Pancreas (tissue), 10 donors: Measurements from ENCODE around the gene ULK4. TPM values are rescaled to one million over a fixed set of nuclear protein-coding genes. Genes with fewer than 3 reads are reported as not detected.
A peak's percentile ranks its signal among the peaks of the same experiment; 100 is the strongest.

Experiments
- ATAC-seq, 4 donors: fragments of 200-7000 bp; cut with Tn5 transposase; one replicate each; pipeline versions ENCODE4 v1.8.0 to v1.9.1; 2020; ENCODE audit warnings: mild to moderate bottlenecking in 4 of 4, moderate library complexity in 4 of 4
- DNase-seq, 6 donors: peaks; one replicate each; pipeline ENCODE4 v3.0.0-alpha.2; 2020
- FAIRE-seq: peaks from 2 replicates; lab custom pipeline; 2012; peaks lifted over from hg19 to GRCh38; lab: Jason Lieb, UNC
- H3K27ac ChIP-seq, 4 donors: fragments of 200-600 bp; sonication (generic); 1 replicate in 3 of 4; 2 replicates in 1 of 4; pipeline versions ENCODE4 v1.5.0 to v1.8.0; 2020
- H3K27me3 ChIP-seq, 4 donors: fragments of 200-600 bp; one replicate each; pipeline ENCODE4 v1.8.0; 2021
- H3K36me3 ChIP-seq, 3 donors: fragments of 200-600 bp; sonication (generic) in 1 of 3; one replicate each; pipeline versions ENCODE4 v1.5.0 to v1.8.0; 2020 to 2021
- H3K4me1 ChIP-seq, 3 donors: fragments of 200-600 bp; one replicate each; pipeline ENCODE4 v1.8.0; 2021
- H3K4me3 ChIP-seq, 4 donors: fragments of 200-600 bp; sonication (generic) in 2 of 4; one replicate each; pipeline versions ENCODE4 v1.5.0 to v1.8.0; 2020 to 2021
- H3K9me3 ChIP-seq, 4 donors: fragments of 200-600 bp; one replicate each; pipeline ENCODE4 v1.8.0; 2021
- CTCF ChIP-seq, 4 donors: fragments of 200-600 bp; sonication (generic) in 3 of 4; IDR thresholded peaks; one replicate each; pipeline versions ENCODE4 v1.5.0 to v1.8.0; 2021; ENCODE audit warnings: antibody characterized with exemption in 4 of 4
- WGBS, 2 donors: extraction: QIAGEN DNeasy Blood & Tissue Kit; methylation state at CpG; one replicate each; pipeline ENCODE4 v1.1.7; 2013; 5-methylcytosine and 5-hydroxymethylcytosine counted together
- intact Hi-C, 3 donors: fragments of 100-400 bp; cut with DNase I; formaldehyde crosslinking; loops; one replicate each; pipeline versions ENCODE4 v1.11.1 to v1.14.2; 2022
- polyA plus RNA-seq, 2 donors: library from polyadenylated mRNA; stranded (reverse); fragments of 200-250 nt; gene quantifications; one replicate each; pipeline ENCODE4 v1.2.3, GENCODE V29; 2013
- total RNA-seq, 6 donors: library from RNA; stranded (reverse); fragmentation: NEBNext Ultra II Directional in 4 of 6; extraction: Animal tissue kit (Norgen Biotek cat#: 25700) in 4 of 6; gene quantifications; one replicate each; pipeline versions ENCODE4 v1.2.1 to v1.2.4, GENCODE V29; 2021 to 2023
- donor health status: healthy with polysubstance abuse.
- donor health status: DM: no; HTN: no; CAD: no; lungs with moderate emphysema.
- donor health status: DM: no; HTN: no; CAD: no.
- donor health status: control.
- donor health status: control.
- donor health status: Bipolar disorder and iron deficiency.
- donor health status: DM: yes; HTN: yes; CAD: no.
- donor health status: DM: no; HTN: no; CAD: no.
- donor health status: DM: no; HTN: no; CAD: no.
- donor health status: DM: yes; HTN: yes; CAD: no.

The ULK4 gene
- total and polyA plus RNA-seq, 8 donors = 2.3 to 8.6 (median 4.2) TPM

GRCh38 chr3:41250825-41251224, 711.1 kb downstream of the ULK4 start:
- no peaks in the 10 kb centered on the region for H3K27me3 ChIP-seq
- ATAC-seq = no peak
- H3K27ac ChIP-seq = no peak overlapping the region
- no peak for FAIRE-seq
- H3K36me3 ChIP-seq = no peaks in the 10 kb centered on the region
- H3K9me3 ChIP-seq = no peaks in the 10 kb centered on the region
- no peak for TF ChIP-seq CTCF (IDR thresholded peaks at IDR 0.05)
- H3K4me1 ChIP-seq = no peaks in the 10 kb centered on the region
- WGBS, 2 donors = 69 to 75% methylated on average over 2 of the region's 2 CpGs
- DNase-seq = no peak
- H3K4me3 ChIP-seq = no peak overlapping the region
- intact Hi-C loops = no loop called here

- Histone ChIP-seq H3K4me1 (no peaks in the 10 kb centered on the region), H3K9me3 (no peaks in the 10 kb centered on the region), H3K27me3 (no peaks in the 10 kb centered on the region), H3K36me3 (no peaks in the 10 kb centered on the region), H3K4me3 (no peak overlapping the region), H3K27ac (no peak overlapping the region)
- intact Hi-C loops = no loop called here
- no peak for TF ChIP-seq CTCF (IDR thresholded peaks at IDR 0.05)
- DNase-seq (peak in 1 of 6 donors; percentile 32), ATAC-seq (no peak), FAIRE-seq (no peak)
- WGBS, 2 donors = 93% methylated on average over 3 of the region's 3 CpGs
Measured at GRCh38 chr3:41249318-41249717, 712.6 kb downstream of the ULK4 start.

DNA sequence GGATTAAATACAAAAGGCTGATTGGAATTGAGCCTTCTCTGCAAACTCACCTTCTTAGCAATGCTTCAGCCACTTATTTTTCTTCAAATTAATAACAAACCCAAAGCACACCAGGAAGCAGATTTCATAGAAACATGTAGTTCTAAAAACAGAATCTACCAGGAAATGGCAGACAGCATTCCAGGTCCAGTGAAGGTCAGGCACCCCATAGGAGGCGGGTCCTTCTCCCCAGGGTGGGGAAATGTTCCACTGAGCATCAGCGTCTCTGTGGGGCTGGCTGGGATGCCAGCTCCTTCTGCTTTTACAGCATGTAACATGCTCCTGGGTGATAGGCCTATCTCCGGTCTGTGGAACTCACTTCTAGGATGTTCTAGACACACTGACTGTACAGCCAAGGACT, 713.4 kb downstream of the ULK4 start:
- H3K27ac ChIP-seq = peak overlapping the region in 1 of 4 donors; percentile 42
- no peak for FAIRE-seq
- peak; percentile 35 to 63 (median 42) for ATAC-seq
- DNase-seq = no peak
- H3K27me3 ChIP-seq = no peaks in the 10 kb centered on the region
- TF ChIP-seq CTCF (IDR thresholded peaks at IDR 0.05) = no peak
- H3K4me1 ChIP-seq = no peaks in the 10 kb centered on the region
- H3K36me3 ChIP-seq = no peaks in the 10 kb centered on the region
- WGBS, 2 donors = 58 to 66% methylated on average over 3 of the region's 3 CpGs
- intact Hi-C loops = no loop called here
- H3K9me3 ChIP-seq = no peaks in the 10 kb centered on the region
- no peak overlapping the region for H3K4me3 ChIP-seq

GRCh38 chr3:41247055-41248004, 714.6 kb downstream of the ULK4 start:
- no peak for TF ChIP-seq CTCF (IDR thresholded peaks at IDR 0.05)
- ATAC-seq (no peak), DNase-seq (peak in 1 of 6 donors; percentile 33), FAIRE-seq (no peak)
- peak overlapping the region in 1 of 4 donors; percentile 42 for H3K27ac ChIP-seq
- no peaks in the 10 kb centered on the region for H3K36me3 ChIP-seq
- intact Hi-C loops = no loop called here
- no peaks in the 10 kb centered on the region for H3K27me3 ChIP-seq
- H3K4me1 ChIP-seq = no peaks in the 10 kb centered on the region
- no peak overlapping the region for H3K4me3 ChIP-seq
- 82 to 83% methylated on average over 12 of the region's 12 CpGs for WGBS, 2 donors
- no peaks in the 10 kb centered on the region for H3K9me3 ChIP-seq
